ENCODE measurements around the gene OR6K3. TPM values are rescaled to one million over a fixed set of nuclear protein-coding genes. Genes with fewer than 3 reads are reported as not detected.

OR6K3 gene
- total RNA-seq, 1 donor from 2014 or later, result not detected

DNA sequence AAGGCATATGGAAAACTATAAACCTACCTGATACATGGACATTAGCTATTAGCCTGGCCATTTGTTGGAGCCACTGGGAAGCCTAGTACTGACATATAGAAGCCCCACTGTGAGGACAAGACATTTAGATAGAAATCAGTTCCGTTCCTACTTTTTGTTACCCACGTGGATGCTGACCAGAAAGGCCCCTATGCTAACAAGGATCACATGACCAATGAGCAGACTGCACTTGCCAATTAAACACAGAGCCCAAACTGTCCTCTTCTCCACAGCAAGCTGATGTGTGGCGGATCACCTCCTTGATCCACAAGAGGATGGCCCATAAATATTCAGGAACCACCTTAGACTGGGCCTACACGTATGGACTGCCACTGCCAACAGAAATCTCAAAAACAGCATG, 11.2 kb upstream of the OR6K3 start:
- TF ChIP-seq, protein P1, sequence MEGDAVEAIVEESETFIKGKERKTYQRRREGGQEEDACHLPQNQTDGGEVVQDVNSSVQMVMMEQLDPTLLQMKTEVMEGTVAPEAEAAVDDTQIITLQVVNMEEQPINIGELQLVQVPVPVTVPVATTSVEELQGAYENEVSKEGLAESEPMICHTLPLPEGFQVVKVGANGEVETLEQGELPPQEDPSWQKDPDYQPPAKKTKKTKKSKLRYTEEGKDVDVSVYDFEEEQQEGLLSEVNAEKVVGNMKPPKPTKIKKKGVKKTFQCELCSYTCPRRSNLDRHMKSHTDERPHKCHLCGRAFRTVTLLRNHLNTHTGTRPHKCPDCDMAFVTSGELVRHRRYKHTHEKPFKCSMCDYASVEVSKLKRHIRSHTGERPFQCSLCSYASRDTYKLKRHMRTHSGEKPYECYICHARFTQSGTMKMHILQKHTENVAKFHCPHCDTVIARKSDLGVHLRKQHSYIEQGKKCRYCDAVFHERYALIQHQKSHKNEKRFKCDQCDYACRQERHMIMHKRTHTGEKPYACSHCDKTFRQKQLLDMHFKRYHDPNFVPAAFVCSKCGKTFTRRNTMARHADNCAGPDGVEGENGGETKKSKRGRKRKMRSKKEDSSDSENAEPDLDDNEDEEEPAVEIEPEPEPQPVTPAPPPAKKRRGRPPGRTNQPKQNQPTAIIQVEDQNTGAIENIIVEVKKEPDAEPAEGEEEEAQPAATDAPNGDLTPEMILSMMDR (IDR thresholded peaks at IDR 0.05; ENCODE audit: borderline replicate concordance), result no peak
- Histone ChIP-seq H3K4me1 (no peaks in the 10 kb centered on the region), H3K27ac (replicated peaks) (no peak overlapping the region), H3K36me3 (no peaks in the 10 kb centered on the region), H3K4me3 (no peak overlapping the region), H3K9me3 (replicated peaks) (no peaks in the 10 kb centered on the region), H3K27me3 (ENCODE audit: low read depth) (no peaks in the 10 kb centered on the region)
- no peak for DNase-seq
- intact Hi-C loops (cut with micrococcal nuclease), result no loop called here

DNA sequence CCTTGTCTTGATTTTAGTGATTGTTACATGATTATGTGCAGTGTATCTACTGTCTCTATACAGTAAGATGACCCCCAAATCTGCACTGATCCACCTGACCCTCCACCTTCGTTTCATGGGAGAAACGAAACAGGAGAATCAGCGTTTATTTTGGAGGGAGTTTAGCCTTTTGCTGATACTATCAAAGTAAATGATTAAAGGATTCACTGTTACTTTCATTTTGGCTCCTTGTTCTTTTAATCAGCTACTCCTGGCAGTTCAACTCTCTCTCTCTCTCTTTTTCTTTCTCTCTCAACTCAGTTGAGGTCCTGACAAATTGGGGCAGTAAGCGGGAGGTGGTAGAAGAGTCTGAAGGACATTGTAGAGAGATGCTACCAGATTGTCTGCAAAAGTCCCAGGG, 9.9 kb upstream of the OR6K3 start:
- Histone ChIP-seq H3K27ac (replicated peaks) (no peak overlapping the region), H3K4me3 (no peak overlapping the region), H3K36me3 (no peaks in the 10 kb centered on the region), H3K9me3 (replicated peaks) (no peaks in the 10 kb centered on the region), H3K4me1 (no peaks in the 10 kb centered on the region), H3K27me3 (ENCODE audit: low read depth) (no peaks in the 10 kb centered on the region)
- intact Hi-C loops (cut with micrococcal nuclease), result no loop called here
- no peak for DNase-seq
- TF ChIP-seq, protein P1 (IDR thresholded peaks at IDR 0.05; ENCODE audit: borderline replicate concordance), result no peak

DNA sequence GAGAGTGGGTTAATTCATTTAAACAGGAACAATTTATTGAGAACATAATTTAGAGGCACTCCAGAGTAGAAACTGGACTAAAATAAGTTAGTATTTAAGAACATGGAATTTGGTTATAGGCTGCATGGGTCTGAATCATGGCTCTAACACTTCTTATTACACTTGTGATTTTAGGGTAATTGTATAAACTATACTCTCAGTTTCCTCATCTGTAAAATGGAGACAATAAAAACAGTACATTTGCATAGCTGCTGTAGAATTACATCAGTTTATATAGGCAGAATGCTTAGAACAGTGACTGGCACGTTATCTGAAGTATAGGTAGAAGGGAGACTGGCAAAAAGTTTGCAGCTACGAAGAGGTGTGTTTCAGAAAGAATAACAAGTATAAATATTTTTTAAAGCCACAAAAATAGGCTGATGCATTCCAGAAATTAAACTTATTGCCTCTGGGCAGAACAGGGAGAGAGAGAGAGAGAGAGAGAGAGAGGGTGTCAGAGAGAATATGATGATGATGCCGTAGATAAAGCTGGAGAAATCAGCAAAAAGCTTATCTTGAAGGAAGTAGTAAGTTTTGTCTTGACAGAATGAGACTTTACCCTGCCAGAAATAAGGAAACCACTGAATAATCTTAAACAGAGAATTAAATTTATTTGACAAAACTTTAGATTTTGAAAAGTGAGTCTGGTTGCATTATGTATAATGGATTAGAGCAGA, 8.1 kb upstream of the OR6K3 start:
- H3K9me3 ChIP-seq (replicated peaks), result no peaks in the 10 kb centered on the region
- H3K27ac ChIP-seq (replicated peaks), result no peak overlapping the region
- H3K4me1 ChIP-seq, result no peaks in the 10 kb centered on the region
- no peak overlapping the region for H3K4me3 ChIP-seq
- no peak for DNase-seq
- TF ChIP-seq, protein P1 (IDR thresholded peaks at IDR 0.05; ENCODE audit: borderline replicate concordance), result no peak
- no peaks in the 10 kb centered on the region for H3K36me3 ChIP-seq
- no peaks in the 10 kb centered on the region for H3K27me3 ChIP-seq (ENCODE audit: low read depth)
- intact Hi-C loops (cut with micrococcal nuclease), result no loop called here

DNA sequence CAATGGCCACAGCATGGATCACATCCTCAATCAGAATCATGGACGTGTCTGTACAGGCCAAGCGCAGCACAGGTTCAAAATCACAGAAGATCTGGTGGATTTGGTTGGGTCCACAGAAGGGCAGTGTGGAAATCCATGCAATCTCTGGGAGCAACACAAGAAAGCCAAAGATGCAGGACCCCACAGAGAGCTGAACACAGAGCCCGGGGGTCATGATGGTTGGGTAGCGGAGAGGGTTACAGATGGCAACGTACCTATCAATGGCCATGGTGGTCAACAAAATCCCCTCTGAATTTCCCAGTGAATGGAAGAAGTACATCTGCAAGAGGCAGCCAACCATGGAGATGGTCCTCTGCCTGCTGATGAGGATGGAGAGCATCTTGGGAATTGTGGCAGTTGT, 3.9 kb upstream of the OR6K3 start:
- TF ChIP-seq, protein P1 (IDR thresholded peaks at IDR 0.05; ENCODE audit: borderline replicate concordance), result no peak
- Histone ChIP-seq H3K36me3 (no peaks in the 10 kb centered on the region), H3K9me3 (replicated peaks) (no peaks in the 10 kb centered on the region), H3K4me1 (no peaks in the 10 kb centered on the region), H3K27ac (replicated peaks) (no peak overlapping the region), H3K27me3 (ENCODE audit: low read depth) (no peaks in the 10 kb centered on the region), H3K4me3 (no peak overlapping the region)
- intact Hi-C loops (cut with micrococcal nuclease), result no loop called here
- DNase-seq, result no peak

DNA sequence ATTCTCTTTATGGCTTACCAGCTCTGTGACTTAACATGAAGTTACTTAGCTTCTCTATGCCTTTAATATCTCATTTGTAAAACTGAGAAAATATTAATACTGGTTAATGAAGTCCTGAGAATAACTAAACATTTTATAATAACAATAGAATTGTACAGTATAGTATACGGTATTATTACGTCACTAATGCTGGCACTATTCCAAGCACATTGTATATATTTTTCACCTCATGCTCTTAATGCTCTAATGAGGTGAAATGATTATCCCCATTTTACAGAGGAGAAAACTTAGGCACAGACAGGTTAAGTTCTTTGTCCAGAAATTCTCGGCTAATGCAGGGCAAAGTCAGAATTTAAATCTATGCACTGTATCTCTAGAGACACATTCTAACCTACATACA, 856 bp downstream of the OR6K3 start:
- DNase-seq, result no peak
- H3K4me3 ChIP-seq, result no peak overlapping the region
- no peaks in the 10 kb centered on the region for H3K9me3 ChIP-seq (replicated peaks)
- intact Hi-C loops (cut with micrococcal nuclease), result no loop called here
- no peak overlapping the region for H3K27ac ChIP-seq (replicated peaks)
- no peaks in the 10 kb centered on the region for H3K4me1 ChIP-seq
- TF ChIP-seq, protein P1 (IDR thresholded peaks at IDR 0.05; ENCODE audit: borderline replicate concordance), result no peak
- H3K27me3 ChIP-seq (ENCODE audit: low read depth), result no peaks in the 10 kb centered on the region
- no peaks in the 10 kb centered on the region for H3K36me3 ChIP-seq

Data from left ventricle myocardium inferior (tissue), 1 donor.